Liver (tissue), 9 donors: ENCODE measurements around the gene AXIN1. TPM values are rescaled to one million over a fixed set of nuclear protein-coding genes. Genes with fewer than 3 reads are reported as not detected.

ENCODE experiments used
- DNase-seq: peaks from one replicate; pipeline ENCODE4 v3.0.0-alpha.2; 2017; ENCODE audit warnings: low spot score
- H3K27ac ChIP-seq, 2 donors: one replicate each; pipeline ENCODE4 v1.7.0; 2013; ENCODE audit warnings: inconsistent platforms in 2 of 2, low read length in 2 of 2, control low read depth in 1 of 2, low read depth in 1 of 2, mild to moderate bottlenecking in 1 of 2
- H3K27me3 ChIP-seq, 4 donors: one replicate each; pipeline versions ENCODE4 v1.6.1 to v1.7.0; 2013; ENCODE audit warnings: low read length in 3 of 4, inconsistent platforms in 1 of 4, mild to moderate bottlenecking in 1 of 4, moderate library complexity in 1 of 4; ENCODE audit not compliant: control insufficient read depth in 4 of 4, insufficient read depth in 4 of 4
- H3K36me3 ChIP-seq, 4 donors: one replicate each; pipeline versions ENCODE4 v1.6.1 to v1.7.0; 2013; ENCODE audit warnings: low read length in 3 of 4, mild to moderate bottlenecking in 3 of 4, low read depth in 1 of 4, moderate library complexity in 1 of 4; ENCODE audit not compliant: control insufficient read depth in 4 of 4, insufficient read depth in 3 of 4
- H3K4me1 ChIP-seq, 4 donors: one replicate each; pipeline versions ENCODE4 v1.6.1 to v1.7.0; 2013; ENCODE audit warnings: low read length in 3 of 4, mild to moderate bottlenecking in 3 of 4, moderate library complexity in 1 of 4; ENCODE audit not compliant: control insufficient read depth in 4 of 4, insufficient read depth in 4 of 4
- H3K4me3 ChIP-seq, 3 donors: one replicate each; pipeline versions ENCODE4 v1.6.1 to v1.7.0; 2013; ENCODE audit warnings: low read length in 3 of 3, control low read depth in 1 of 3, low read depth in 1 of 3, mild to moderate bottlenecking in 1 of 3
- H3K9ac ChIP-seq, 2 donors: one replicate each; pipeline ENCODE4 v1.7.0; 2013; ENCODE audit warnings: low read length in 2 of 2, mild to moderate bottlenecking in 2 of 2, moderate library complexity in 2 of 2, control low read depth in 1 of 2, low read depth in 1 of 2
- H3K9me3 ChIP-seq, 4 donors: one replicate each; pipeline versions ENCODE4 v1.6.1 to v1.7.0; 2013; ENCODE audit warnings: low read length in 3 of 4; ENCODE audit not compliant: control insufficient read depth in 4 of 4
- EGR1 ChIP-seq, 2 donors: IDR thresholded peaks; 2 replicates each; pipeline ENCODE4 v1.6.1; 2016 to 2018; ENCODE audit warnings: antibody characterized with exemption in 2 of 2, low read depth in 2 of 2
- FOXA1 ChIP-seq: IDR thresholded peaks from 2 replicates; pipeline ENCODE4 v1.6.1; 2016; ENCODE audit warnings: antibody characterized with exemption
- FOXA2 ChIP-seq: IDR thresholded peaks from 2 replicates; pipeline ENCODE4 v1.6.1; 2016; ENCODE audit warnings: antibody characterized with exemption
- GABPA ChIP-seq, 2 donors: IDR thresholded peaks in 1 of 2; conservative IDR thresholded peaks in 1 of 2; 2 replicates each; pipeline ENCODE4 v1.6.1; 2016; ENCODE audit warnings: antibody characterized with exemption in 2 of 2, mild to moderate bottlenecking in 1 of 2, moderate library complexity in 1 of 2
- HNF4A ChIP-seq, 2 donors: conservative IDR thresholded peaks; 2 replicates each; pipeline ENCODE4 v1.6.1; 2016; ENCODE audit warnings: antibody characterized with exemption in 2 of 2, mild to moderate bottlenecking in 2 of 2
- HNF4G ChIP-seq: IDR thresholded peaks from 2 replicates; pipeline ENCODE4 v1.6.1; 2016; ENCODE audit warnings: antibody characterized with exemption
- JUND ChIP-seq, 2 donors: IDR thresholded peaks; 2 replicates each; pipeline ENCODE4 v1.6.1; 2016; ENCODE audit warnings: antibody characterized with exemption in 2 of 2
- NR2F2 ChIP-seq: IDR thresholded peaks from 2 replicates; pipeline ENCODE4 v1.6.1; 2016; ENCODE audit warnings: antibody characterized with exemption
- RAD21 ChIP-seq, 2 donors: IDR thresholded peaks; 2 replicates each; pipeline ENCODE4 v1.6.1; 2016; ENCODE audit warnings: antibody characterized with exemption in 2 of 2, mild to moderate bottlenecking in 2 of 2
- RXRA ChIP-seq, 2 donors: IDR thresholded peaks; 2 replicates each; pipeline ENCODE4 v1.6.1; 2017 to 2018; ENCODE audit warnings: antibody characterized with exemption in 2 of 2, mild to moderate bottlenecking in 1 of 2
- SP1 ChIP-seq: IDR thresholded peaks from 2 replicates; pipeline ENCODE4 v1.6.1; 2018; ENCODE audit warnings: antibody characterized with exemption, mild to moderate bottlenecking
- TAF1 ChIP-seq: conservative IDR thresholded peaks from 2 replicates; pipeline ENCODE4 v1.6.1; 2016; ENCODE audit warnings: antibody characterized with exemption, mild to moderate bottlenecking
- YY1 ChIP-seq: IDR thresholded peaks from 2 replicates; pipeline ENCODE4 v1.6.1; 2016; ENCODE audit warnings: antibody characterized with exemption, mild to moderate bottlenecking
- WGBS: extraction: QIAGEN DNeasy Blood & Tissue Kit; methylation state at CpG from one replicate; pipeline ENCODE4 v1.1.7; 2013; 5-methylcytosine and 5-hydroxymethylcytosine counted together
- polyA plus RNA-seq, 2 donors: library from polyadenylated mRNA; stranded (reverse) in 1 of 2; unstranded in 1 of 2; fragments of 200-250 nt in 1 of 2; fragments of >200 nt in 1 of 2; fragmentation: Nextera tagmentation in 1 of 2; extraction: Ambion mirVana in 1 of 2; gene quantifications; one replicate each; pipeline versions ENCODE4 v1.2.1 to v1.2.3, GENCODE V29; 2013 to 2015
- total RNA-seq, 2 donors: library from RNA; depleted of rRNA; stranded (reverse); fragments of >200 nt; gene quantifications; one replicate each; pipeline ENCODE4 v1.2.3, GENCODE V29; 2014
- TF ChIP-seq, protein P1 (sequence below): IDR thresholded peaks from 2 replicates; pipeline ENCODE4 v1.6.1; 2016; ENCODE audit warnings: antibody characterized with exemption
- TF ChIP-seq, protein P2 (sequence below): IDR thresholded peaks from 2 replicates; pipeline ENCODE4 v1.6.1; 2016; ENCODE audit warnings: antibody characterized with exemption
- TF ChIP-seq, protein P3 (sequence below): fragments of 150-350 bp; IDR thresholded peaks from 2 replicates; pipeline ENCODE4 v1.5.1; 2017; ENCODE audit warnings: improper control_type of control experiment, low read depth, low read length; ENCODE audit not compliant: missing input control
- TF ChIP-seq, protein P4 (sequence below): IDR thresholded peaks from 2 replicates; pipeline ENCODE4 v1.6.1; 2016; ENCODE audit warnings: antibody characterized with exemption, mild to moderate bottlenecking
- TF ChIP-seq, protein P5 (sequence below): IDR thresholded peaks from 2 replicates; pipeline ENCODE4 v1.6.1; 2016; ENCODE audit warnings: antibody characterized with exemption
- donor health status: healthy.
- donor health status: healthy.
- donor health status: healthy.
- donor health status: healthy.
- donor health status: healthy.

Gene AXIN1
- total and polyA plus RNA-seq, 4 donors = 2.0 to 10.3 (median 7.9) TPM

DNA sequence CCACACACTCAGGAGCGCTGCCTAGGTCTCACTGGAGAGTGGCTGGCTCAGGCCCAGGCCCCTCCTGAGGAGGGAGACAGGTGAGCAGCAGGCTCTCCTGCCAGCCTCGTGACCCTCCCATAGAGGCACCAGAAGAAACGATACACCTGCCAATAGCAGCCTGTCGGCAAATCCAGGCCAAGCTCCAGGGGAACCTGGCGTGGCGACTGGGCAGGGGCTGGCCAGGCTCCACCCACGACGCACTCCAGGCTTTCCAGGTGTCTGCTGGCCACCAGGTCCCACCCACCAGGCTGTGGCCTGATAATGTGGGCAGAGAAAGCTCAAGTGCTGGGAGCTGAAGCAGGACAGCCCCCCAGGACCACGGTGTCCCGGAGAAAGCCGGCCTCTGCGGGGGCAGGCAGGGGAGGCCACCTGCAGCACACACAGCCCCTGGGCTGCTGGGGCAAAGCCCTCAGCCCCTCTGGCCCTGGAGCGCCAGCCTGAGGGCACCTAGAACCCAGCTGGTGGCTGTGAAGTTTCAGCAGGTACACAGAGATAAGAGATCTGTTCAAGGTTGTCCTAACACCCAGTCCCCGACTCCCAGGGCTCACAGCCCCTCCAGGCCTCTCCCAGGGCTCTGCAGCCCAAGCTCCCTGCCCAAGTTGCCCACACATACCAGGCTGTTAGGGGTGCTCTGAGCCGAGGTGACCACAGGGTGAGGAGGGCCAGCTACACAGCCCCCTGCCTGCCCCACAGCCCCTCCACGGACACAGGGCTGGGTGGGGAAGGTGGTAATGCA is 26.8 kb upstream of the AXIN1 start:
- Histone ChIP-seq H3K27ac (no peak overlapping the region), H3K4me1 (peaks cover 0 to 26% (median 15%) of the 10 kb centered on the region in 4 donors), H3K27me3 (no peaks in the 10 kb centered on the region), H3K9ac (no peak overlapping the region), H3K9me3 (no peaks in the 10 kb centered on the region), H3K36me3 (peaks cover 0 to 18% (median 11%) of the 10 kb centered on the region in 4 donors), H3K4me3 (no peak overlapping the region)
- TF ChIP-seq HNF4A (conservative IDR thresholded peaks at IDR 0.05) (no peak), FOXA1 (no peak), GABPA (IDR thresholded peaks at IDR 0.05 in 1 of 2, conservative IDR thresholded peaks at IDR 0.05 in 1 of 2) (no peak), TAF1 (no peak), NR2F2 (no peak), JUND (IDR thresholded peaks at IDR 0.05) (no peak)
- TF ChIP-seq, protein P1, sequence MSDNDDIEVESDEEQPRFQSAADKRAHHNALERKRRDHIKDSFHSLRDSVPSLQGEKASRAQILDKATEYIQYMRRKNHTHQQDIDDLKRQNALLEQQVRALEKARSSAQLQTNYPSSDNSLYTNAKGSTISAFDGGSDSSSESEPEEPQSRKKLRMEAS = no peak
- TF ChIP-seq, protein P2, sequence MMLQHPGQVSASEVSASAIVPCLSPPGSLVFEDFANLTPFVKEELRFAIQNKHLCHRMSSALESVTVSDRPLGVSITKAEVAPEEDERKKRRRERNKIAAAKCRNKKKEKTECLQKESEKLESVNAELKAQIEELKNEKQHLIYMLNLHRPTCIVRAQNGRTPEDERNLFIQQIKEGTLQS = no peak
- TF ChIP-seq, protein P3, sequence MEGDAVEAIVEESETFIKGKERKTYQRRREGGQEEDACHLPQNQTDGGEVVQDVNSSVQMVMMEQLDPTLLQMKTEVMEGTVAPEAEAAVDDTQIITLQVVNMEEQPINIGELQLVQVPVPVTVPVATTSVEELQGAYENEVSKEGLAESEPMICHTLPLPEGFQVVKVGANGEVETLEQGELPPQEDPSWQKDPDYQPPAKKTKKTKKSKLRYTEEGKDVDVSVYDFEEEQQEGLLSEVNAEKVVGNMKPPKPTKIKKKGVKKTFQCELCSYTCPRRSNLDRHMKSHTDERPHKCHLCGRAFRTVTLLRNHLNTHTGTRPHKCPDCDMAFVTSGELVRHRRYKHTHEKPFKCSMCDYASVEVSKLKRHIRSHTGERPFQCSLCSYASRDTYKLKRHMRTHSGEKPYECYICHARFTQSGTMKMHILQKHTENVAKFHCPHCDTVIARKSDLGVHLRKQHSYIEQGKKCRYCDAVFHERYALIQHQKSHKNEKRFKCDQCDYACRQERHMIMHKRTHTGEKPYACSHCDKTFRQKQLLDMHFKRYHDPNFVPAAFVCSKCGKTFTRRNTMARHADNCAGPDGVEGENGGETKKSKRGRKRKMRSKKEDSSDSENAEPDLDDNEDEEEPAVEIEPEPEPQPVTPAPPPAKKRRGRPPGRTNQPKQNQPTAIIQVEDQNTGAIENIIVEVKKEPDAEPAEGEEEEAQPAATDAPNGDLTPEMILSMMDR = no peak
- WGBS = 84% methylated on average over 16 of the region's 16 CpGs
- DNase-seq = no peak

DNA sequence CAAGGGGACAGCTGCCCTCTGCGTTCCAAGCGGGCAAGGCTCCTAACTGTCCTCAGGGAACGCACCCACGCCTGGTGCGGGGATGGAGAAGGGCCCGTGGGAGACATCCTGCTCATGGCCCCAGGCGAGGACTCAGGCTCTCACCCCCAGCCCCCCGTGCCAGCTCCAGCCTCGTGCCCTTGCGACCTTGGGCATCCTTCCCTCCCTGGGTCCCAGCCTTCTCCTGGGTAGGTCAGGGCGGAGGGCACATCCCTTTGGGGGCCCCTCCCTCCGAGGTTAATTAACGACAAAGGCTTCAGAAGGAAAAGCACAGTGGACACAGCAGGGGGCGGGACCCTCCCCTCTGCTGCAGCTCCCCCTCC is 26.3 kb upstream of the AXIN1 start:
- no peaks in the 10 kb centered on the region for H3K9me3 ChIP-seq
- no peaks in the 10 kb centered on the region for H3K27me3 ChIP-seq
- TF ChIP-seq SP1 (no peak), JUND (IDR thresholded peaks at IDR 0.05) (no peak), YY1 (no peak), RAD21 (IDR thresholded peaks at IDR 0.05) (no peak), NR2F2 (no peak), HNF4G (no peak), FOXA1 (no peak), EGR1 (IDR thresholded peaks at IDR 0.05; ENCODE audit: low read depth in 2 of 2) (no peak), GABPA (IDR thresholded peaks at IDR 0.05 in 1 of 2, conservative IDR thresholded peaks at IDR 0.05 in 1 of 2) (no peak), RXRA (IDR thresholded peaks at IDR 0.05) (no peak), HNF4A (conservative IDR thresholded peaks at IDR 0.05) (no peak), TAF1 (no peak), FOXA2 (no peak)
- TF ChIP-seq, protein P3 = no peak
- TF ChIP-seq, protein P2 = no peak
- TF ChIP-seq, protein P4, sequence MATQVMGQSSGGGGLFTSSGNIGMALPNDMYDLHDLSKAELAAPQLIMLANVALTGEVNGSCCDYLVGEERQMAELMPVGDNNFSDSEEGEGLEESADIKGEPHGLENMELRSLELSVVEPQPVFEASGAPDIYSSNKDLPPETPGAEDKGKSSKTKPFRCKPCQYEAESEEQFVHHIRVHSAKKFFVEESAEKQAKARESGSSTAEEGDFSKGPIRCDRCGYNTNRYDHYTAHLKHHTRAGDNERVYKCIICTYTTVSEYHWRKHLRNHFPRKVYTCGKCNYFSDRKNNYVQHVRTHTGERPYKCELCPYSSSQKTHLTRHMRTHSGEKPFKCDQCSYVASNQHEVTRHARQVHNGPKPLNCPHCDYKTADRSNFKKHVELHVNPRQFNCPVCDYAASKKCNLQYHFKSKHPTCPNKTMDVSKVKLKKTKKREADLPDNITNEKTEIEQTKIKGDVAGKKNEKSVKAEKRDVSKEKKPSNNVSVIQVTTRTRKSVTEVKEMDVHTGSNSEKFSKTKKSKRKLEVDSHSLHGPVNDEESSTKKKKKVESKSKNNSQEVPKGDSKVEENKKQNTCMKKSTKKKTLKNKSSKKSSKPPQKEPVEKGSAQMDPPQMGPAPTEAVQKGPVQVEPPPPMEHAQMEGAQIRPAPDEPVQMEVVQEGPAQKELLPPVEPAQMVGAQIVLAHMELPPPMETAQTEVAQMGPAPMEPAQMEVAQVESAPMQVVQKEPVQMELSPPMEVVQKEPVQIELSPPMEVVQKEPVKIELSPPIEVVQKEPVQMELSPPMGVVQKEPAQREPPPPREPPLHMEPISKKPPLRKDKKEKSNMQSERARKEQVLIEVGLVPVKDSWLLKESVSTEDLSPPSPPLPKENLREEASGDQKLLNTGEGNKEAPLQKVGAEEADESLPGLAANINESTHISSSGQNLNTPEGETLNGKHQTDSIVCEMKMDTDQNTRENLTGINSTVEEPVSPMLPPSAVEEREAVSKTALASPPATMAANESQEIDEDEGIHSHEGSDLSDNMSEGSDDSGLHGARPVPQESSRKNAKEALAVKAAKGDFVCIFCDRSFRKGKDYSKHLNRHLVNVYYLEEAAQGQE = no peak
- TF ChIP-seq, protein P1 = no peak
- TF ChIP-seq, protein P5, sequence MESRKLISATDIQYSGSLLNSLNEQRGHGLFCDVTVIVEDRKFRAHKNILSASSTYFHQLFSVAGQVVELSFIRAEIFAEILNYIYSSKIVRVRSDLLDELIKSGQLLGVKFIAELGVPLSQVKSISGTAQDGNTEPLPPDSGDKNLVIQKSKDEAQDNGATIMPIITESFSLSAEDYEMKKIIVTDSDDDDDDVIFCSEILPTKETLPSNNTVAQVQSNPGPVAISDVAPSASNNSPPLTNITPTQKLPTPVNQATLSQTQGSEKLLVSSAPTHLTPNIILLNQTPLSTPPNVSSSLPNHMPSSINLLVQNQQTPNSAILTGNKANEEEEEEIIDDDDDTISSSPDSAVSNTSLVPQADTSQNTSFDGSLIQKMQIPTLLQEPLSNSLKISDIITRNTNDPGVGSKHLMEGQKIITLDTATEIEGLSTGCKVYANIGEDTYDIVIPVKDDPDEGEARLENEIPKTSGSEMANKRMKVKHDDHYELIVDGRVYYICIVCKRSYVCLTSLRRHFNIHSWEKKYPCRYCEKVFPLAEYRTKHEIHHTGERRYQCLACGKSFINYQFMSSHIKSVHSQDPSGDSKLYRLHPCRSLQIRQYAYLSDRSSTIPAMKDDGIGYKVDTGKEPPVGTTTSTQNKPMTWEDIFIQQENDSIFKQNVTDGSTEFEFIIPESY = no peak
- 78% methylated on average over 14 of the region's 14 CpGs for WGBS
- H3K4me1 ChIP-seq = peaks cover 0 to 26% (median 15%) of the 10 kb centered on the region in 4 donors
- H3K27ac ChIP-seq = no peak overlapping the region
- H3K9ac ChIP-seq = no peak overlapping the region
- no peak for DNase-seq
- H3K36me3 ChIP-seq = peaks cover 0 to 23% (median 13%) of the 10 kb centered on the region in 4 donors
- no peak overlapping the region for H3K4me3 ChIP-seq
